SU-DHL-6 (cell line): Measurements from ENCODE around the gene RABL2B.

ENCODE experiments used
- H2AFZ ChIP-seq: fragments of 200-600 bp; sonication (generic); 2 replicates; pipeline ENCODE4 v1.6.1; 2014; ENCODE audit warnings: low read depth, mild to moderate bottlenecking, moderate library complexity, mixed read lengths, antibody characterized with exemption, low read length; ENCODE audit not compliant: severe bottlenecking
- H3F3A ChIP-seq: fragments of 200-600 bp; shearing (Covaris generic); 2 replicates; pipeline ENCODE4 v1.6.0; 2016; ENCODE audit warnings: antibody characterized with exemption, mild to moderate bottlenecking; ENCODE audit not compliant: insufficient read depth
- H3K27ac ChIP-seq: fragments of 200-600 bp; sonication (generic); 2 replicates; pipeline ENCODE4 v1.5.1; 2016; ENCODE audit warnings: low read depth, mild to moderate bottlenecking, low read length, moderate library complexity, mixed read lengths
- H3K27me3 ChIP-seq: fragments of 200-600 bp; sonication (generic), shearing (Covaris generic); 2 replicates; pipeline ENCODE4 v1.6.0; 2014; ENCODE audit warnings: mild to moderate bottlenecking, low read length
- H3K36me3 ChIP-seq: fragments of 200-600 bp; sonication (generic); 2 replicates; pipeline ENCODE4 v1.6.1; 2014; ENCODE audit warnings: mild to moderate bottlenecking, low read length, mixed read lengths
- H3K4me2 ChIP-seq: fragments of 300-600, 200-600 bp; shearing (Covaris generic), sonication (generic); 2 replicates; pipeline ENCODE4 v1.6.0; 2014; ENCODE audit warnings: low read length, low read depth, mild to moderate bottlenecking; ENCODE audit not compliant: poor library complexity, severe bottlenecking
- H3K4me3 ChIP-seq: fragments of 200-600 bp; sonication (generic); 2 replicates; pipeline ENCODE4 v1.5.1; 2014; ENCODE audit warnings: antibody characterized with exemption, low read length, mild to moderate bottlenecking, mixed read lengths; ENCODE audit not compliant: insufficient read depth, poor library complexity, severe bottlenecking
- H3K79me2 ChIP-seq: fragments of 200-600 bp; sonication (generic); 2 replicates; pipeline ENCODE4 v1.6.1; 2014; ENCODE audit warnings: mild to moderate bottlenecking, low read length, moderate library complexity; ENCODE audit not compliant: insufficient read depth
- H3K9ac ChIP-seq: fragments of 200-600 bp; sonication (generic); 2 replicates; pipeline ENCODE4 v1.7.0; 2014; ENCODE audit warnings: mild to moderate bottlenecking, low read length
- H3K9me2 ChIP-seq: fragments of 200-600 bp; sonication (generic); replicated peaks from 2 replicates; pipeline ENCODE4 v1.6.1; 2014; ENCODE audit warnings: low read length; ENCODE audit not compliant: insufficient read depth
- H3K9me3 ChIP-seq: fragments of 200-600 bp; sonication (generic); 2 replicates; pipeline ENCODE4 v1.6.1; 2014; ENCODE audit warnings: low read length, mixed read lengths; ENCODE audit not compliant: insufficient read depth
- H4K20me1 ChIP-seq: fragments of 200-600 bp; sonication (generic); 2 replicates; pipeline ENCODE4 v1.6.1; 2014; ENCODE audit warnings: low read depth, mild to moderate bottlenecking, antibody characterized with exemption, low read length, moderate library complexity, mixed read lengths
- EZH2phosphoT487 ChIP-seq: fragments of 200-600 bp; sonication (generic), shearing (Covaris generic); conservative IDR thresholded peaks from 2 replicates; pipeline ENCODE4 v1.6.1; 2018; ENCODE audit warnings: mild to moderate bottlenecking, antibody characterized with exemption, low read length, moderate library complexity, mixed read lengths
- TF ChIP-seq, protein P1 (sequence below): fragments of 200-600 bp; sonication (generic); IDR thresholded peaks from one replicate; pipeline ENCODE4 v1.5.1; 2017; ENCODE audit warnings: antibody characterized with exemption, mild to moderate bottlenecking, low read length, moderate library complexity; ENCODE audit not compliant: insufficient read depth, poor library complexity, severe bottlenecking

RABL2B gene

DNA sequence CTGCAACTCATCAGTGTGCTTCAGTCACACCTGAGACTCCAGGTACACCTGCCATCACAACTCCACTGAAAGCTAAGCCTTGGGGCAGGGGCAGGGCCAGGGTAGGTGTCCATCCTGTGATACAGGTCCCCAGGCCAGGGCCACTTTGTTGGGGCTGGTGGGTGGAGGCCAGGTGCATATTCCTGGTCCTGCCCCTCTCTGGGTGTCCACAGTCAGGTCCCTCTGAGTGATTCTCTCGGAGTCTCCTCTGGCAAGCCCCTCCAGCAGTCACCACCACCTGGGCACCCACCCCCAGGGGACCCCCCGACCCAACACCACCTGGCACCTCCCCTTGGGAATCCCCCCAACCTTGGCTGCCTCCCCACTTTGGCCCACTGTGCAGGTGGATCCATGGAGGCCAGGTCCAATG is 54.9 kb downstream of the RABL2B start:
- H3K27me3 ChIP-seq, result no peaks in the 10 kb centered on the region

DNA sequence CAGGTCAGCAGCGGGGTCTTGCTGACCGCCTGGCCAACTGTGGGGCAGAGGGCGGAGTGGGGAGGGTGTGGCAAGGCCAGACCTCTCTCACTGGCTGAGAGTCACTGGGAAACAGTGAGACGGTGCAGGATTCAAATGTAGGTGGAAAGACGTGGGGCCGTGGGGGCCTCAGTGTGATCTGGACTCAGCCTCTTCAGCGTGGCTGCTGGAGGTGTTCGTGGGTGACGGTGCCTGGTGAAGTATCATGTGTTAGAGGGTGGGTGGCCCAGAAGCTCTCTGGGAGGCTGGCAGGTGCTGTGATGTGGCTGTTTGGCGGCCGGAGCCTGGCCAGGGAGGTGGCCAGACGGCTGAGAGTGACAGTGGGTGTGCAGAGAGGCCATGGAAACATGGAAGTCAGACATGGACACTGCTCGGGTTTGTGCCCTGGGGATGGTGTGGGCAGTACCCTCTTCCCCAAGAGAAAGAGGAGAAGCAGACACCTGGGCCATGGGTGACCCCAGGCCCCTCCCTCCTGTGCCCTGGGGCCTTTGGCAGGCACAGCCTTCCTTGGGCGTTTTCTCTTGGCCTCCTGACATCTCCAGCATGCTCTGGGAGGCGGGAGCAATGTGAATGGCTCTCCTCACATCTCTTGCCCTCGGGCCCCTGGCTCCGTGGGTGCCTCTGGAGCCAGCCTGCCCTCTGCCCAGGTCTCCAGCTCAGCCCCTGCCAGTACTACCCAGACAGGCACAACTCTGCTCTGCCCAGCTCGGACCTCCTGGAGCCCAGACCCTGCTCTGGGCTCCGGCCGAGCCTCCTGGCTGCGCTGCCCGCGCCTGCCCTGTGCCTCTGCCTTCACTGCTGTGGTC is 55.5 kb downstream of the RABL2B start:
- H4K20me1 ChIP-seq, result no peaks in the 10 kb centered on the region

More for the DNA sequence above, 54.9 kb downstream of the RABL2B start:
- H3K9me2 ChIP-seq, result no peaks in the 10 kb centered on the region
- no peak for TF ChIP-seq EZH2phosphoT487
- TF ChIP-seq, protein P1, sequence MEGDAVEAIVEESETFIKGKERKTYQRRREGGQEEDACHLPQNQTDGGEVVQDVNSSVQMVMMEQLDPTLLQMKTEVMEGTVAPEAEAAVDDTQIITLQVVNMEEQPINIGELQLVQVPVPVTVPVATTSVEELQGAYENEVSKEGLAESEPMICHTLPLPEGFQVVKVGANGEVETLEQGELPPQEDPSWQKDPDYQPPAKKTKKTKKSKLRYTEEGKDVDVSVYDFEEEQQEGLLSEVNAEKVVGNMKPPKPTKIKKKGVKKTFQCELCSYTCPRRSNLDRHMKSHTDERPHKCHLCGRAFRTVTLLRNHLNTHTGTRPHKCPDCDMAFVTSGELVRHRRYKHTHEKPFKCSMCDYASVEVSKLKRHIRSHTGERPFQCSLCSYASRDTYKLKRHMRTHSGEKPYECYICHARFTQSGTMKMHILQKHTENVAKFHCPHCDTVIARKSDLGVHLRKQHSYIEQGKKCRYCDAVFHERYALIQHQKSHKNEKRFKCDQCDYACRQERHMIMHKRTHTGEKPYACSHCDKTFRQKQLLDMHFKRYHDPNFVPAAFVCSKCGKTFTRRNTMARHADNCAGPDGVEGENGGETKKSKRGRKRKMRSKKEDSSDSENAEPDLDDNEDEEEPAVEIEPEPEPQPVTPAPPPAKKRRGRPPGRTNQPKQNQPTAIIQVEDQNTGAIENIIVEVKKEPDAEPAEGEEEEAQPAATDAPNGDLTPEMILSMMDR, result no peak
- H3K9me3 ChIP-seq, result no peaks in the 10 kb centered on the region
- H3K79me2 ChIP-seq, result no peaks in the 10 kb centered on the region
- no peak overlapping the region for H2AFZ ChIP-seq
- H3F3A ChIP-seq, result no peaks in the 10 kb centered on the region
- no peaks in the 10 kb centered on the region for H3K36me3 ChIP-seq
- no peak overlapping the region for H3K9ac ChIP-seq
- H3K4me2 ChIP-seq, result no peak overlapping the region
- H4K20me1 ChIP-seq, result no peaks in the 10 kb centered on the region
- H3K27ac ChIP-seq, result no peak overlapping the region
- H3K4me3 ChIP-seq, result no peak overlapping the region

DNA sequence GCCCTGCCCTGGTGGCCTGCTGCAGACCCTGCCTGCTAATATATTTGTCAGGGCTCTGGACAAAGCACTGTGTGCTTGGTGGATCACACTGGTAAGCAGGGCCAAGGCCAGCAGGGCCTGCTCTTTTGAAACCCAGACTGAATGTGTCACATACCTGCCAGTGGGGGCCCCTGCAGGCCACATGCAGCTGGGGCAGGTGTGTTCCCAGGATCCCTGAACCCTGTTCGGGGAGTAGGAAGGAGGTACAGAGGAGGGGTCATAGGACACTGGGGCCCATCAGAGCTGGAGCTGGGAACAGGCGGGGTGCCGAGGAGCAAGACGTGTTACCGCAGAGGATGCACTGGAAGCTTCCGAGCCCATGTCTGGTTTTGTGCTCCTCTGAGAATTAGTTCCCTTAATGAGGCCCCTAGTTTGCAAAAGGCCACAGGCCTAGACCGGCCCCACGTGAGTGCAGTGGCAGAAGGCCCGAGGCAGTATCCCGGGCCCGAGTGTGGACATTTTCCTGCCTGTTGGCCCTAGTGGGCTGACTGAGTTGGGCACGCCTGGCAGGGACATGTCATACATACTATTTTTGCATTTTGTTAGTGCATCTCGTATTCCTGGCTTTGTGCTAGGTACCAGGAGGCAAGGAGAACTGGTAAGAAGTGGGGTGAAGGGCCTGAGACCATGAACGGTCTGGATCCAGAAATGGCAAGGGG is 56.6 kb downstream of the RABL2B start:
- Histone ChIP-seq H2AFZ (no peak overlapping the region), H3K27ac (no peak overlapping the region), H3K27me3 (no peaks in the 10 kb centered on the region), H4K20me1 (no peaks in the 10 kb centered on the region), H3K36me3 (no peaks in the 10 kb centered on the region), H3K4me2 (no peak overlapping the region), H3K4me3 (no peak overlapping the region), H3K79me2 (no peaks in the 10 kb centered on the region), H3K9me3 (no peaks in the 10 kb centered on the region), H3K9ac (no peak overlapping the region), H3K9me2 (no peaks in the 10 kb centered on the region), H3F3A (no peaks in the 10 kb centered on the region)
- TF ChIP-seq EZH2phosphoT487, result no peak
- TF ChIP-seq, protein P1, result no peak

More for the DNA sequence above, 55.5 kb downstream of the RABL2B start:
- Histone ChIP-seq H3K27ac (no peak overlapping the region), H3K36me3 (no peaks in the 10 kb centered on the region), H3K4me2 (no peak overlapping the region), H3K9ac (no peak overlapping the region), H3K9me2 (no peaks in the 10 kb centered on the region), H3K4me3 (no peak overlapping the region), H3K27me3 (no peaks in the 10 kb centered on the region), H2AFZ (no peak overlapping the region), H3K9me3 (no peaks in the 10 kb centered on the region), H3K79me2 (no peaks in the 10 kb centered on the region), H3F3A (no peaks in the 10 kb centered on the region)
- TF ChIP-seq EZH2phosphoT487, result no peak
- TF ChIP-seq, protein P1, result no peak
